ENCODE results near the gene OSGIN1.

DNA sequence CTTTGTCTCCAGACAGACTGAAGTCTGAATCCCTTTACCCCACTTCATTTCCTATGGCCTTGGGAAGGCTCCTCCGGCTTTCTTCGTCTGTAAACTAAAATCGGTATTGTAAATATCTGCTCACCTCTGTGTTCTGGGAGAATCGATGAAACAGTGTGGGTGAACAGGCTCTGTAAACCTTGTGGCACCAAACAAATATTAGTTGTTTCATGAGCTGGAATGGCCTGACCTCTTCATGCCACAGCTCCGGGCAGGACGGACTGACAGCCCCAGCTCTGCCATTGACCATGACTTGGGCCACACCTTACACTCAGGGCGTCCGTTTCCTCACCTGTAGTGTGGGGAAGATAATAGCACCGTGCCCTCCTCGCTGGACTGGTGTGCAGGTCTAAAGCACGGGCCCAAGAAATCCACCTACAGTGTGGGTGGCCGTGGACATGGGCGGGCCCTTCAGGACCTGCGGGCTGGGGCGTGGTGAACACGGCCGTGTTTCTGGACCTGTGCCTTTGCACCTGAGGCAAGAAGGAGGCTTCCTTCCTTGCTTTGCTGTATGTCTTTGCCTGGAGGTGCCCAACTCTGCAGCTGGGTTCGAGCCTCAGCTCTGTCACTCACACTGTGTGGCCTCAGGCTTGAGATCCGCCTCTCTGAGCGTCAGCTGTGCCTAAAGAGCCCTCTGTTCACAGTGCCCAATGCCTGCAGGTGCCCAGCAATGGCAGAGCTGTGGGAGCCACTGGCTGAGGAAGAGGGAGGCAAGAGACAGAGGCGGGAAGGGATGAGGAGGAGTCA lies 6.1 kb upstream of the OSGIN1 start:
- TF ChIP-seq, protein P1, sequence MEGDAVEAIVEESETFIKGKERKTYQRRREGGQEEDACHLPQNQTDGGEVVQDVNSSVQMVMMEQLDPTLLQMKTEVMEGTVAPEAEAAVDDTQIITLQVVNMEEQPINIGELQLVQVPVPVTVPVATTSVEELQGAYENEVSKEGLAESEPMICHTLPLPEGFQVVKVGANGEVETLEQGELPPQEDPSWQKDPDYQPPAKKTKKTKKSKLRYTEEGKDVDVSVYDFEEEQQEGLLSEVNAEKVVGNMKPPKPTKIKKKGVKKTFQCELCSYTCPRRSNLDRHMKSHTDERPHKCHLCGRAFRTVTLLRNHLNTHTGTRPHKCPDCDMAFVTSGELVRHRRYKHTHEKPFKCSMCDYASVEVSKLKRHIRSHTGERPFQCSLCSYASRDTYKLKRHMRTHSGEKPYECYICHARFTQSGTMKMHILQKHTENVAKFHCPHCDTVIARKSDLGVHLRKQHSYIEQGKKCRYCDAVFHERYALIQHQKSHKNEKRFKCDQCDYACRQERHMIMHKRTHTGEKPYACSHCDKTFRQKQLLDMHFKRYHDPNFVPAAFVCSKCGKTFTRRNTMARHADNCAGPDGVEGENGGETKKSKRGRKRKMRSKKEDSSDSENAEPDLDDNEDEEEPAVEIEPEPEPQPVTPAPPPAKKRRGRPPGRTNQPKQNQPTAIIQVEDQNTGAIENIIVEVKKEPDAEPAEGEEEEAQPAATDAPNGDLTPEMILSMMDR (IDR thresholded peaks at IDR 0.05; ENCODE audit: low read depth, low read length, poor library complexity, severe bottlenecking): no peak
- TF ChIP-seq EZH2phosphoT487 (IDR thresholded peaks at IDR 0.05; ENCODE audit: borderline replicate concordance, low read length): no peak
